HUES64 (cell line): ENCODE measurements around the gene KRT40.
"Not testable (repeated sequence)": the region's sequence is repeated elsewhere in the genome, so short reads cannot be mapped to it uniquely, and the experiment has no call there.

Source experiments
- H3K27ac ChIP-seq: 2 replicates; pipeline ENCODE4 v1.7.0; 2013; ENCODE audit warnings: low read depth, low read length, inconsistent platforms
- H3K27me3 ChIP-seq: 2 replicates; pipeline ENCODE4 v1.6.1; 2013; ENCODE audit warnings: mild to moderate bottlenecking, low read length; ENCODE audit not compliant: insufficient read depth
- H3K36me3 ChIP-seq: 2 replicates; pipeline ENCODE4 v1.6.1; 2013; ENCODE audit warnings: mild to moderate bottlenecking, low read length; ENCODE audit not compliant: insufficient read depth
- H3K4me1 ChIP-seq: 2 replicates; pipeline ENCODE4 v1.6.1; 2013; ENCODE audit warnings: mild to moderate bottlenecking, low read length, moderate library complexity; ENCODE audit not compliant: insufficient read depth
- H3K4me3 ChIP-seq: 2 replicates; pipeline ENCODE4 v1.5.1; 2013; ENCODE audit warnings: mild to moderate bottlenecking, low read length, moderate library complexity
- H3K9ac ChIP-seq: 2 replicates; pipeline ENCODE4 v1.6.1; 2013; ENCODE audit warnings: mild to moderate bottlenecking, low read depth, low read length
- H3K9me3 ChIP-seq: 2 replicates; pipeline ENCODE4 v1.6.1; 2013; ENCODE audit warnings: low read depth, low read length; ENCODE audit not compliant: insufficient read depth
- WGBS: fragments of 150-250, 120-280 bp; methylation state at CpG from one replicate; pipeline ENCODE4 v1.1.7; 2013; ENCODE audit warnings: missing lambda C conversion rate; 5-methylcytosine and 5-hydroxymethylcytosine counted together

Gene KRT40

GRCh38 chr17:41012326-41013120 is 28.4 kb upstream of the KRT40 start:
- Histone ChIP-seq H3K9ac (no peak overlapping the region), H3K4me3 (no peak overlapping the region), H3K36me3 (no peaks in the 10 kb centered on the region), H3K9me3 (no peaks in the 10 kb centered on the region), H3K27me3 (no peaks in the 10 kb centered on the region), H3K27ac (no peak overlapping the region), H3K4me1 (peaks cover 17% of the 10 kb centered on the region)
- 89% methylated on average over 6 of the region's 6 CpGs for WGBS

- Histone ChIP-seq H3K27me3 (no peaks in the 10 kb centered on the region), H3K4me1 (peaks cover 17% of the 10 kb centered on the region), H3K36me3 (no peaks in the 10 kb centered on the region), H3K9ac (no peak overlapping the region), H3K27ac (no peak overlapping the region), H3K9me3 (no peaks in the 10 kb centered on the region), H3K4me3 (no peak overlapping the region)
Measured at GRCh38 chr17:41010441-41010840, 26.3 kb upstream of the KRT40 start.

GRCh38 chr17:41009936-41010335 is 25.8 kb upstream of the KRT40 start:
- peaks cover 17% of the 10 kb centered on the region for H3K4me1 ChIP-seq
- no peaks in the 10 kb centered on the region for H3K27me3 ChIP-seq
- H3K4me3 ChIP-seq: no peak overlapping the region
- no peak overlapping the region for H3K9ac ChIP-seq
- no peaks in the 10 kb centered on the region for H3K36me3 ChIP-seq
- no peak overlapping the region for H3K27ac ChIP-seq
- H3K9me3 ChIP-seq: no peaks in the 10 kb centered on the region
- no CpG with 5 or more reads among the region's 1 CpG for WGBS

- Histone ChIP-seq H3K4me3 (no peak overlapping the region), H3K4me1 (peaks cover 17% of the 10 kb centered on the region), H3K9ac (no peak overlapping the region), H3K36me3 (no peaks in the 10 kb centered on the region), H3K27me3 (no peaks in the 10 kb centered on the region), H3K27ac (no peak overlapping the region), H3K9me3 (no peaks in the 10 kb centered on the region)
- WGBS: 59% methylated on average over 4 of the region's 4 CpGs
Measured at GRCh38 chr17:41009301-41009760, 25.2 kb upstream of the KRT40 start.

GRCh38 chr17:41008811-41009210 is 24.7 kb upstream of the KRT40 start, which contains the start of gene KRTAP3-1:
Gene KRTAP3-1 (minus strand): TSS chr17:41009128. CDS start chr17:41009074, 54 bp downstream.
- Histone ChIP-seq H3K36me3 (no peaks in the 10 kb centered on the region), H3K4me1 (peaks cover 17% of the 10 kb centered on the region), H3K27ac (no peak within 1 kb of the TSS; the same call in 1 of the 2 replicates), H3K4me3 (no peak within 1 kb of the TSS), H3K9ac (no peak within 1 kb of the TSS), H3K9me3 (no peaks in the 10 kb centered on the region), H3K27me3 (no peaks in the 10 kb centered on the region)
- WGBS: 82% methylated on average over 6 of the region's 8 CpGs

- no peaks in the 10 kb centered on the region for H3K9me3 ChIP-seq
- peaks cover 11% of the 10 kb centered on the region for H3K4me1 ChIP-seq
- no peak overlapping the region for H3K4me3 ChIP-seq
- no peak overlapping the region for H3K9ac ChIP-seq
- H3K36me3 ChIP-seq: no peaks in the 10 kb centered on the region
- WGBS: 91% methylated on average over 3 of the region's 3 CpGs
- H3K27ac ChIP-seq: no peak overlapping the region
- H3K27me3 ChIP-seq: no peaks in the 10 kb centered on the region
Measured at GRCh38 chr17:41004397-41004796, 20.3 kb upstream of the KRT40 start.

- peaks cover 6% of the 10 kb centered on the region for H3K4me1 ChIP-seq
Measured at GRCh38 chr17:41003926-41004325, 19.8 kb upstream of the KRT40 start.

GRCh38 chr17:41002814-41003213 is 18.7 kb upstream of the KRT40 start:
- Histone ChIP-seq H3K36me3 (no peaks in the 10 kb centered on the region), H3K27me3 (no peaks in the 10 kb centered on the region), H3K4me3 (no peak overlapping the region), H3K4me1 (no peaks in the 10 kb centered on the region), H3K9ac (no peak overlapping the region), H3K27ac (no peak overlapping the region), H3K9me3 (no peaks in the 10 kb centered on the region)
- WGBS: 78% methylated on average over 4 of the region's 5 CpGs

More at GRCh38 chr17:41003926-41004325, 19.8 kb upstream of the KRT40 start:
- no peak overlapping the region for H3K27ac ChIP-seq
- no peaks in the 10 kb centered on the region for H3K36me3 ChIP-seq
- no peaks in the 10 kb centered on the region for H3K9me3 ChIP-seq
- H3K27me3 ChIP-seq: no peaks in the 10 kb centered on the region
- no peak overlapping the region for H3K9ac ChIP-seq
- WGBS: 90% methylated on average over 4 of the region's 4 CpGs
- no peak overlapping the region for H3K4me3 ChIP-seq

GRCh38 chr17:41001795-41002194 is 17.7 kb upstream of the KRT40 start:
- Histone ChIP-seq H3K9ac (no peak overlapping the region), H3K36me3 (no peaks in the 10 kb centered on the region), H3K27ac (no peak overlapping the region), H3K9me3 (no peaks in the 10 kb centered on the region), H3K4me1 (no peaks in the 10 kb centered on the region), H3K27me3 (no peaks in the 10 kb centered on the region), H3K4me3 (no peak overlapping the region)
- whole genome bisulfite sequencing: 92% methylated on average over 4 of the region's 4 CpGs

GRCh38 chr17:40999563-40999962 is 15.4 kb upstream of the KRT40 start, which contains the start of gene KRTAP3-2:
Gene KRTAP3-2 (minus strand): TSS chr17:40999906. CDS start chr17:40999853, 53 bp downstream.
- not testable (repeated sequence) for H3K9ac ChIP-seq, H3K27me3 ChIP-seq, H3K4me1 ChIP-seq, H3K4me3 ChIP-seq, H3K36me3 ChIP-seq, H3K9me3 ChIP-seq, H3K27ac ChIP-seq
- WGBS: 95% methylated on average over 6 of the region's 6 CpGs

GRCh38 chr17:40997361-40997760 is 13.2 kb upstream of the KRT40 start:
- Histone ChIP-seq H3K9me3 (no peaks in the 10 kb centered on the region), H3K4me3 (no peak overlapping the region), H3K27me3 (no peaks in the 10 kb centered on the region), H3K4me1 (no peaks in the 10 kb centered on the region), H3K36me3 (no peaks in the 10 kb centered on the region), H3K27ac (no peak overlapping the region), H3K9ac (no peak overlapping the region)
- 85% methylated on average over 2 of the region's 2 CpGs for WGBS
